ENCODE measurements around the gene RLIM. TPM values are rescaled to one million over a fixed set of nuclear protein-coding genes. Genes with fewer than 3 reads are reported as not detected.

RLIM gene
- total RNA-seq, 3 donors from 2014 or later (not counting 1 experiment from before 2014, with no cell fraction given) = 43.2 to 49.5 (median 47.9) TPM

DNA sequence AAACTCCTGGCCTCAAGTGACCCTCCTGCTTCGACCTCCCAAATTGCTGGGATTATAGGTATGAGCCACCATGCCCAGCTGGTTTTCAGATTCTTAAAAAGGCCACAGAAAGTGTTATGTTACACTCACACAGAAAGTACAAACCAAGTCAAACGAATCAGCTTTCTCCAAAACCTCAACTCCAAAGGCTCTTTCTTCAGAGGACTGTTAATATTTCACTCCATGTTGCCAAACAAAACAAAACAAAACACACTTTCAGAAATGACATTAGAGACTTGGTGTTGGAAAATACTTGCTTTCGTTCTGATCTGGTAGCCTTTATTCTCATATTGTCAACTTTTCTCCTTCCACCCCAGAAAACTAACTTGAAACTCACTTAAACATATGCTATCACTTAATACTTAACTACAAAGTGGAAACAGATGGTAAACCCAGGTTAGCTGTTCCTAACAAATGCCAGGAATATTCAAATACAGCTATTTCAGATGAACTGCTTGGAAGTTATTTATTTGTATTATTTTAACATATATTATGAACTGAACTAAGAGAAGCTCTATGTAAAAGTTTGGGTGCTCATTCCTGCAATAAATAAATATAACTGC lies 34.7 kb downstream of the RLIM start:
- no peaks in the 10 kb centered on the region for H3K27me3 ChIP-seq (ENCODE audit: control insufficient read depth, insufficient read depth, low read length)
- no peak overlapping the region for H3K4me3 Mint-ChIP-seq
- TF ChIP-seq, protein P1, sequence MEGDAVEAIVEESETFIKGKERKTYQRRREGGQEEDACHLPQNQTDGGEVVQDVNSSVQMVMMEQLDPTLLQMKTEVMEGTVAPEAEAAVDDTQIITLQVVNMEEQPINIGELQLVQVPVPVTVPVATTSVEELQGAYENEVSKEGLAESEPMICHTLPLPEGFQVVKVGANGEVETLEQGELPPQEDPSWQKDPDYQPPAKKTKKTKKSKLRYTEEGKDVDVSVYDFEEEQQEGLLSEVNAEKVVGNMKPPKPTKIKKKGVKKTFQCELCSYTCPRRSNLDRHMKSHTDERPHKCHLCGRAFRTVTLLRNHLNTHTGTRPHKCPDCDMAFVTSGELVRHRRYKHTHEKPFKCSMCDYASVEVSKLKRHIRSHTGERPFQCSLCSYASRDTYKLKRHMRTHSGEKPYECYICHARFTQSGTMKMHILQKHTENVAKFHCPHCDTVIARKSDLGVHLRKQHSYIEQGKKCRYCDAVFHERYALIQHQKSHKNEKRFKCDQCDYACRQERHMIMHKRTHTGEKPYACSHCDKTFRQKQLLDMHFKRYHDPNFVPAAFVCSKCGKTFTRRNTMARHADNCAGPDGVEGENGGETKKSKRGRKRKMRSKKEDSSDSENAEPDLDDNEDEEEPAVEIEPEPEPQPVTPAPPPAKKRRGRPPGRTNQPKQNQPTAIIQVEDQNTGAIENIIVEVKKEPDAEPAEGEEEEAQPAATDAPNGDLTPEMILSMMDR (IDR thresholded peaks at IDR 0.05) = no peak
- no peaks in the 10 kb centered on the region for H3K36me3 ChIP-seq (ENCODE audit: control insufficient read depth, insufficient read depth, low read length)
- no peaks in the 10 kb centered on the region for H3K9me3 Mint-ChIP-seq
- no peak overlapping the region for H3K4me3 ChIP-seq (ENCODE audit: low read length)
- H3K4me1 Mint-ChIP-seq = peaks cover 0 to under 1% of the 10 kb centered on the region in 2 donors
- H3K27me3 Mint-ChIP-seq (ENCODE audit: low read depth in 2 of 2) = no peaks in the 10 kb centered on the region
- WGBS (ENCODE audit: insufficient coverage) = 82% methylated on average over 2 of the region's 3 CpGs
- no peak overlapping the region for H3K27ac ChIP-seq (ENCODE audit: low read length)
- no peaks in the 10 kb centered on the region for H3K36me3 Mint-ChIP-seq
- no peaks in the 10 kb centered on the region for H3K9me3 ChIP-seq (ENCODE audit: control insufficient read depth, insufficient read depth, low read length)
- intact Hi-C loops (cut with micrococcal nuclease) = no loop called here
- DNase-seq (no peak), ATAC-seq (no peak)
- H3K27ac Mint-ChIP-seq = no peak overlapping the region
- no peaks in the 10 kb centered on the region for H3K4me1 ChIP-seq (ENCODE audit: control insufficient read depth, insufficient read depth, low read length)

DNA sequence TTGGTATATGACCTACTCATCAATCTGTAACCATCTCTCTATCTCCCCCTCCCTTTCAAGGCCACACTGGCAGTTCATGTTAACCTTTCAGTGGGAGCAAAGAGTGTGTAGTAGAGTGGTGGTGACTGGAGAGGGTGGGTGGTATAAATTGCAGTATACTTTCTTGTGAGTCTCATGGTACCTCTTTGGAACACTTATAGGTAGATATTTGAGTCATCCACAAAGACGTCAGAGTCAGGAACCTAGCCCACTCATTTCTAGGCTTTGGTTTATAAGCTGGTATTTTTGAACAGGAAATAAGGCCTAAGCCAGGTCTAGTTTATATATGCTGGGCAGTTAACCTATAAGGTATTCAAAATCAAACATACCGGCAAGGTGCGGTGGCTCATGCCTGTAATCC lies 36.3 kb downstream of the RLIM start:
- ATAC-seq (no peak), DNase-seq (no peak)
- Histone ChIP-seq H3K27ac (ENCODE audit: low read length) (no peak overlapping the region), H3K9me3 (ENCODE audit: control insufficient read depth, insufficient read depth, low read length) (no peaks in the 10 kb centered on the region), H3K4me3 (ENCODE audit: low read length) (no peak overlapping the region), H3K27me3 (ENCODE audit: control insufficient read depth, insufficient read depth, low read length) (no peaks in the 10 kb centered on the region), H3K36me3 (ENCODE audit: control insufficient read depth, insufficient read depth, low read length) (no peaks in the 10 kb centered on the region), H3K4me1 (ENCODE audit: control insufficient read depth, insufficient read depth, low read length) (no peaks in the 10 kb centered on the region)
- 81% methylated on average over 3 of the region's 3 CpGs for WGBS (ENCODE audit: insufficient coverage)
- intact Hi-C loops (cut with micrococcal nuclease) = no loop called here
- no peaks in the 10 kb centered on the region for H3K4me1 Mint-ChIP-seq
- no peaks in the 10 kb centered on the region for H3K27me3 Mint-ChIP-seq (ENCODE audit: low read depth in 2 of 2)
- H3K9me3 Mint-ChIP-seq = no peaks in the 10 kb centered on the region
- H3K36me3 Mint-ChIP-seq = no peaks in the 10 kb centered on the region
- TF ChIP-seq, protein P1 (IDR thresholded peaks at IDR 0.05) = no peak
- H3K27ac Mint-ChIP-seq = no peak overlapping the region
- H3K4me3 Mint-ChIP-seq = no peak overlapping the region

DNA sequence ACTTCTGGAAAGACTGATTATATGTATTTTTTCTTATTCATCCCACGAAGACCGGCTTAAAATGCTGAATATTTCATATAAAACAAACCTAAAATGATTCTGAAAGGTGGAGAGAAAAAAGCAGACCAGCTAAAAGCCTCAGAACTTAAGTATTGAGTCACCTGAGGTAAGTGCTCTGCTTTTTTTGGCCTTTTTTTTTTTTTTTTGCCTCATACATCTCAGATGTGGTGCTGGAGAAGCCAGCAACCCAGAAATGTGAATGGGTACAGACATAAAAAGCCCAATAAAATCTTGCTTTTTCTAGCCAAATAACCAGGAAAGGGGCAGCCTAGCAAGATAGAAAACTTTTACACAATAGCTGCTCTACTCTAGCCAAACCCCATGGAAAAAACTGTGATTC lies 57.0 kb downstream of the RLIM start:
- no peak overlapping the region for H3K27ac Mint-ChIP-seq
- ATAC-seq = no peak
- no peaks in the 10 kb centered on the region for H3K36me3 ChIP-seq (ENCODE audit: control insufficient read depth, insufficient read depth, low read length)
- peaks cover 0 to 12% of the 10 kb centered on the region in 2 donors for H3K27me3 Mint-ChIP-seq (ENCODE audit: low read depth in 2 of 2)
- no peak overlapping the region for H3K27ac ChIP-seq (ENCODE audit: low read length)
- no peaks in the 10 kb centered on the region for H3K9me3 ChIP-seq (ENCODE audit: control insufficient read depth, insufficient read depth, low read length)
- TF ChIP-seq, protein P1 (IDR thresholded peaks at IDR 0.05) = no peak
- intact Hi-C loops (cut with micrococcal nuclease) = no loop called here
- no peaks in the 10 kb centered on the region for H3K36me3 Mint-ChIP-seq
- WGBS (ENCODE audit: insufficient coverage) = no CpG with 5 or more reads among the region's 2 CpGs
- DNase-seq = no peak
- H3K4me1 ChIP-seq (ENCODE audit: control insufficient read depth, insufficient read depth, low read length) = no peaks in the 10 kb centered on the region
- H3K4me1 Mint-ChIP-seq = no peaks in the 10 kb centered on the region
- H3K4me3 ChIP-seq (ENCODE audit: low read length) = no peak overlapping the region
- no peaks in the 10 kb centered on the region for H3K9me3 Mint-ChIP-seq
- H3K27me3 ChIP-seq (ENCODE audit: control insufficient read depth, insufficient read depth, low read length) = no peaks in the 10 kb centered on the region
- H3K4me3 Mint-ChIP-seq = no peak overlapping the region

DNA sequence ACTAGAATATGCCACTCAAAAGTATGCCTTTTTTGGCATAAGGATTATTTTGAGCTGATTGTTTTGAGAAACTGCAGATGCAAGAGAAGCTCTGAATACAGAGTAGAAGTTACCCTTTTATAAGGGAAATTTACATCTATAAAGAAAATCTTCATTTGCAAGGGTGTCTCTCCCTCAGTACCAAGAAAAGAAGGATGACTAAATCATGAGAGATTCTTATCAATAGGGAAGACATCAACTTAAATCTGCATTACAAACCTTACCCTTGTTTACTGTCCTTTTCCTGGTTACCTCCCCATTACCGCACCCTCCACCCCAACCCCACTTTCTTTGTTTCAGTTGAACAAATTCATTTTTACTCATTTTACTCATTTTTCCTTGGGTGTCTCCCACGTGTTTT lies 62.5 kb downstream of the RLIM start:
- H3K4me1 Mint-ChIP-seq = no peaks in the 10 kb centered on the region
- DNase-seq (no peak), ATAC-seq (no peak)
- WGBS (ENCODE audit: insufficient coverage) = 80% methylated on average over 1 of the region's 2 CpGs
- no peak overlapping the region for H3K27ac ChIP-seq (ENCODE audit: low read length)
- no peak overlapping the region for H3K4me3 ChIP-seq (ENCODE audit: low read length)
- peaks cover 5% of the 10 kb centered on the region for H3K4me1 ChIP-seq (ENCODE audit: control insufficient read depth, insufficient read depth, low read length)
- no peaks in the 10 kb centered on the region for H3K9me3 ChIP-seq (ENCODE audit: control insufficient read depth, insufficient read depth, low read length)
- no peak overlapping the region for H3K4me3 Mint-ChIP-seq
- no peaks in the 10 kb centered on the region for H3K36me3 Mint-ChIP-seq
- H3K36me3 ChIP-seq (ENCODE audit: control insufficient read depth, insufficient read depth, low read length) = no peaks in the 10 kb centered on the region
- no peaks in the 10 kb centered on the region for H3K9me3 Mint-ChIP-seq
- peaks cover 0 to 5% of the 10 kb centered on the region in 2 donors for H3K27me3 Mint-ChIP-seq (ENCODE audit: low read depth in 2 of 2)
- TF ChIP-seq, protein P1 (IDR thresholded peaks at IDR 0.05) = no peak
- intact Hi-C loops (cut with micrococcal nuclease) = loop anchor here (2.0 to 5.0 kb wide), 2 partner anchors 17 to 695 kb away; no protein-coding TSS in a partner anchor
- no peak overlapping the region for H3K27ac Mint-ChIP-seq
- no peaks in the 10 kb centered on the region for H3K27me3 ChIP-seq (ENCODE audit: control insufficient read depth, insufficient read depth, low read length)

All from natural killer cell (primary cell).